HTR-8/SVneo (cell line): ENCODE data around the gene TPM1.
A peak's percentile ranks its signal among the peaks of the same experiment; 100 is the strongest.

ENCODE experiments used
- DNase-seq: peaks from one replicate; pipeline ENCODE4 v3.0.0; 2011; ENCODE audit warnings: low spot score, mixed read lengths; ENCODE audit not compliant: insufficient read length
- FAIRE-seq: peaks from 2 replicates; lab custom pipeline; 2011; peaks lifted over from hg19 to GRCh38; lab: Jason Lieb, UNC

TPM1 gene

GRCh38 chr15:63015618-63016017 lies 26.9 kb upstream of the TPM1 start:
- FAIRE-seq, result no peak
- DNase-seq, result peak; percentile 46

- FAIRE-seq, result no peak
- no peak for DNase-seq
These were observed 26.3 kb upstream of the TPM1 start for GRCh38 chr15:63016234-63016633.

GRCh38 chr15:63018639-63019038 lies 23.9 kb upstream of the TPM1 start:
- DNase-seq, result no peak
- no peak for FAIRE-seq

GRCh38 chr15:63019511-63020109 lies 22.9 kb upstream of the TPM1 start:
- FAIRE-seq (peak; percentile 66), DNase-seq (no peak)

GRCh38 chr15:63020128-63020527 lies 22.4 kb upstream of the TPM1 start:
- no peak for DNase-seq
- no peak for FAIRE-seq

- DNase-seq (no peak), FAIRE-seq (no peak)
These were observed 21.7 kb upstream of the TPM1 start for GRCh38 chr15:63020759-63021430.

GRCh38 chr15:63022181-63022580 lies 20.4 kb upstream of the TPM1 start:
- FAIRE-seq, result no peak

GRCh38 chr15:63022663-63023062 lies 19.9 kb upstream of the TPM1 start:
- DNase-seq (no peak), FAIRE-seq (no peak)

More at GRCh38 chr15:63022181-63022580, 20.4 kb upstream of the TPM1 start:
- DNase-seq, result no peak

GRCh38 chr15:63023351-63023945 lies 19.1 kb upstream of the TPM1 start:
- no peak for FAIRE-seq
- DNase-seq, result no peak

GRCh38 chr15:63025460-63025859 lies 17.1 kb upstream of the TPM1 start:
- FAIRE-seq (no peak), DNase-seq (no peak)

- no peak for FAIRE-seq
- no peak for DNase-seq
These were observed 14.9 kb upstream of the TPM1 start for GRCh38 chr15:63027646-63028045.

GRCh38 chr15:63028442-63029110 lies 14.0 kb upstream of the TPM1 start:
- FAIRE-seq, result no peak
- DNase-seq, result no peak

- DNase-seq (no peak), FAIRE-seq (no peak)
These were observed 12.9 kb upstream of the TPM1 start for GRCh38 chr15:63029676-63030075.

GRCh38 chr15:63030101-63030551 lies 12.4 kb upstream of the TPM1 start:
- FAIRE-seq, result no peak
- DNase-seq, result no peak

- FAIRE-seq, result no peak
- no peak for DNase-seq
These were observed 8.0 kb upstream of the TPM1 start for GRCh38 chr15:63034578-63034977.

- DNase-seq (no peak), FAIRE-seq (no peak)
These were observed 7.3 kb upstream of the TPM1 start for GRCh38 chr15:63035253-63035652.

GRCh38 chr15:63035977-63036376 lies 6.6 kb upstream of the TPM1 start:
- DNase-seq, result no peak
- FAIRE-seq, result no peak

- DNase-seq, result no peak
- FAIRE-seq, result no peak
These were observed 4.4 kb upstream of the TPM1 start for GRCh38 chr15:63037976-63038720.

- FAIRE-seq, result no peak
- no peak for DNase-seq
These were observed 3.4 kb upstream of the TPM1 start for GRCh38 chr15:63038926-63039673.

- DNase-seq (no peak), FAIRE-seq (no peak)
These were observed 2.7 kb upstream of the TPM1 start for GRCh38 chr15:63039811-63040210.
